Ovary (tissue), 3 donors: ENCODE measurements around the gene OR52B2.

Source experiments
- CTCF ChIP-seq, 3 donors: fragments of 450-650 bp in 2 of 3; fragments of 200-600 bp in 1 of 3; IDR thresholded peaks; one replicate each; pipeline versions ENCODE4 v1.5.1 to v1.8.0; 2016 to 2022; ENCODE audit warnings: antibody characterized with exemption in 3 of 3, mild to moderate bottlenecking in 1 of 3
- POLR2A ChIP-seq: fragments of 450-650 bp; IDR thresholded peaks from one replicate; pipeline ENCODE4 v1.6.1; 2017; ENCODE audit warnings: antibody characterized with exemption, mild to moderate bottlenecking, moderate library complexity
- donor health status: DM: no; HTN: no; CAD: no.

GRCh38 chr11:6204706-6205105 lies 34.6 kb upstream of the OR52B2 start:
- no peak for TF ChIP-seq CTCF (IDR thresholded peaks at IDR 0.05)
- TF ChIP-seq POLR2A: no peak
